ENCODE data around the gene KLRK1. TPM values are rescaled to one million over a fixed set of nuclear protein-coding genes. Genes with fewer than 3 reads are reported as not detected.
"Not testable (repeated sequence)": the region's sequence is repeated elsewhere in the genome, so short reads cannot be mapped to it uniquely, and the experiment has no call there.

The KLRK1 gene
- 1.7 TPM for total RNA-seq
- long read RNA-seq = 0 reads

- DNase-seq (ENCODE audit: low spot score) = no peak
Observed at GRCh38 chr12:10389904-10390303, at the start of gene KLRK1. KLRK1 (minus strand) TSS chr12:10390041; CDS start chr12:10388810, 1,231 bp downstream.

GRCh38 chr12:10437601-10438000 is 47.8 kb upstream of the KLRK1 start:
- not testable (repeated sequence) for DNase-seq (ENCODE audit: low spot score)

GRCh38 chr12:10435816-10436215 is 46.0 kb upstream of the KLRK1 start, which contains the start of gene KLRC2:
KLRC2 (minus strand) TSS chr12:10436010; CDS start chr12:10435986, 24 bp downstream.
- not testable (repeated sequence) for DNase-seq (ENCODE audit: low spot score)

GRCh38 chr12:10430623-10431022 is 40.8 kb upstream of the KLRK1 start:
- not testable (repeated sequence) for DNase-seq (ENCODE audit: low spot score)

GRCh38 chr12:10425938-10426337 is 36.1 kb upstream of the KLRK1 start:
- DNase-seq (ENCODE audit: low spot score) = not testable (repeated sequence)

- DNase-seq (ENCODE audit: low spot score) = not testable (repeated sequence)
Observed at GRCh38 chr12:10424260-10424899, 34.5 kb upstream of the KLRK1 start.

GRCh38 chr12:10422159-10422558 is 32.3 kb upstream of the KLRK1 start:
- DNase-seq (ENCODE audit: low spot score) = not testable (repeated sequence)

- DNase-seq (ENCODE audit: low spot score) = not testable (repeated sequence)
Observed at GRCh38 chr12:10420334-10420733, 30.5 kb upstream of the KLRK1 start, which contains the start of gene KLRC3. KLRC3 (minus strand) TSS chr12:10420595; CDS start chr12:10420550, 45 bp downstream.

GRCh38 chr12:10409392-10409791 is 19.6 kb upstream of the KLRK1 start, which contains the start of gene KLRC4:
KLRC4 (minus strand) TSS chr12:10409757; CDS start chr12:10409575, 182 bp downstream.
- DNase-seq (ENCODE audit: low spot score) = no peak

- no peak for DNase-seq (ENCODE audit: low spot score)
Observed at GRCh38 chr12:10408842-10409241, 19.0 kb upstream of the KLRK1 start.

GRCh38 chr12:10406725-10407124 is 16.9 kb upstream of the KLRK1 start:
- no peak for DNase-seq (ENCODE audit: low spot score)

- no peak for DNase-seq (ENCODE audit: low spot score)
Observed at GRCh38 chr12:10405294-10405693, 15.5 kb upstream of the KLRK1 start.

- no peak for DNase-seq (ENCODE audit: low spot score)
Observed at GRCh38 chr12:10404798-10405197, 15.0 kb upstream of the KLRK1 start.

- DNase-seq (ENCODE audit: low spot score) = no peak
Observed at GRCh38 chr12:10400829-10401228, 11.0 kb upstream of the KLRK1 start.

- DNase-seq (ENCODE audit: low spot score) = no peak
Observed at GRCh38 chr12:10398168-10398567, 8.3 kb upstream of the KLRK1 start.

GRCh38 chr12:10397296-10397695 is 7.5 kb upstream of the KLRK1 start:
- no peak for DNase-seq (ENCODE audit: low spot score)

- not testable (repeated sequence) for DNase-seq (ENCODE audit: low spot score)
Observed at GRCh38 chr12:10396176-10396575, 6.3 kb upstream of the KLRK1 start.

- no peak for DNase-seq (ENCODE audit: low spot score)
Observed at GRCh38 chr12:10395390-10395998, 5.7 kb upstream of the KLRK1 start.

- DNase-seq (ENCODE audit: low spot score) = not testable (repeated sequence)
Observed at GRCh38 chr12:10394531-10395152, 4.8 kb upstream of the KLRK1 start.

- DNase-seq (ENCODE audit: low spot score) = no peak
Observed at GRCh38 chr12:10393291-10393690, 3.5 kb upstream of the KLRK1 start.

- no peak for DNase-seq (ENCODE audit: low spot score)
Observed at GRCh38 chr12:10392394-10392930, 2.6 kb upstream of the KLRK1 start.

GRCh38 chr12:10390991-10391390 is 1.1 kb upstream of the KLRK1 start:
- DNase-seq (ENCODE audit: low spot score) = not testable (repeated sequence)
